Glutamatergic neuron (in vitro differentiated cells): Measurements from ENCODE around the gene LITAF. TPM values are rescaled to one million over a fixed set of nuclear protein-coding genes. Genes with fewer than 3 reads are reported as not detected.
"Not testable (repeated sequence)": the region's sequence is repeated elsewhere in the genome, so short reads cannot be mapped to it uniquely, and the experiment has no call there.

ENCODE experiments used
- DNase-seq: peaks from one replicate; pipeline ENCODE4 v3.0.0; 2022
- H3K27ac Mint-ChIP-seq: one replicate; pipeline ENCODE4 v1.8.0; 2020; ENCODE audit warnings: mild to moderate bottlenecking, mixed read lengths, inconsistent platforms; ENCODE audit not compliant: unreplicated experiment
- H3K27me3 Mint-ChIP-seq: one replicate; pipeline ENCODE4 v1.8.0; 2020; ENCODE audit warnings: mild to moderate bottlenecking, moderate library complexity, mixed read lengths, inconsistent platforms; ENCODE audit not compliant: unreplicated experiment
- H3K36me3 Mint-ChIP-seq: one replicate; pipeline ENCODE4 v1.8.0; 2020; ENCODE audit warnings: mild to moderate bottlenecking, mixed read lengths, inconsistent platforms; ENCODE audit not compliant: unreplicated experiment
- H3K4me1 Mint-ChIP-seq: one replicate; pipeline ENCODE4 v1.8.0; 2020; ENCODE audit warnings: mild to moderate bottlenecking, low read depth, mixed read lengths, inconsistent platforms; ENCODE audit not compliant: unreplicated experiment
- H3K4me3 Mint-ChIP-seq: one replicate; pipeline ENCODE4 v1.8.0; 2020; ENCODE audit warnings: mild to moderate bottlenecking, mixed read lengths, inconsistent platforms; ENCODE audit not compliant: unreplicated experiment
- H3K9me3 Mint-ChIP-seq: one replicate; pipeline ENCODE4 v1.8.0; 2020; ENCODE audit warnings: mild to moderate bottlenecking, moderate library complexity, mixed read lengths, inconsistent platforms; ENCODE audit not compliant: unreplicated experiment
- CTCF ChIP-seq: fragments of 200-600 bp; sonication (generic); IDR thresholded peaks from one replicate; pipeline ENCODE4 v1.5.0; 2021; ENCODE audit not compliant: partially characterized antibody, unreplicated experiment
- total RNA-seq: library from RNA; stranded (reverse); fragmentation: NEBNext Ultra II Directional; extraction: Animal tissue kit (Norgen Biotek cat#: 25700); gene quantifications from one replicate; pipeline ENCODE4 v1.2.1, GENCODE V29; 2021; ENCODE audit not compliant: unreplicated experiment

Gene LITAF
- total RNA-seq, 1 donor from 2014 or later = 29.2 TPM

GRCh38 chr16:11593581-11593980, 6.9 kb upstream of the LITAF start:
- no peak for TF ChIP-seq CTCF
- no peaks in the 10 kb centered on the region for H3K27me3 Mint-ChIP-seq
- no peak overlapping the region for H3K27ac Mint-ChIP-seq
- H3K4me1 Mint-ChIP-seq = no peaks in the 10 kb centered on the region
- H3K4me3 Mint-ChIP-seq = no peak overlapping the region
- DNase-seq = no peak
- H3K9me3 Mint-ChIP-seq = peaks cover 5% of the 10 kb centered on the region
- no peaks in the 10 kb centered on the region for H3K36me3 Mint-ChIP-seq

GRCh38 chr16:11593076-11593475, 6.4 kb upstream of the LITAF start:
- H3K27ac Mint-ChIP-seq, H3K36me3 Mint-ChIP-seq, H3K4me3 Mint-ChIP-seq, DNase-seq, H3K4me1 Mint-ChIP-seq, H3K27me3 Mint-ChIP-seq, H3K9me3 Mint-ChIP-seq: not testable (repeated sequence)

- H3K36me3 Mint-ChIP-seq = not testable (repeated sequence)
Observed at GRCh38 chr16:11591630-11592029, 4.9 kb upstream of the LITAF start.

GRCh38 chr16:11589198-11589550, 2.5 kb upstream of the LITAF start:
- no peak for TF ChIP-seq CTCF
- Mint-ChIP-seq H3K27me3 (peaks cover 11% of the 10 kb centered on the region), H3K36me3 (peaks cover 4% of the 10 kb centered on the region), H3K9me3 (peaks cover 9% of the 10 kb centered on the region), H3K4me1 (peaks cover 2% of the 10 kb centered on the region), H3K4me3 (no peak overlapping the region), H3K27ac (no peak overlapping the region)
- DNase-seq = no peak

More at GRCh38 chr16:11591630-11592029, 4.9 kb upstream of the LITAF start:
- DNase-seq, H3K27me3 Mint-ChIP-seq, H3K4me1 Mint-ChIP-seq, H3K27ac Mint-ChIP-seq, H3K9me3 Mint-ChIP-seq, H3K4me3 Mint-ChIP-seq: not testable (repeated sequence)

GRCh38 chr16:11588321-11589197, 1.8 kb upstream of the LITAF start:
- H3K36me3 Mint-ChIP-seq = peaks cover 9% of the 10 kb centered on the region
- no peak overlapping the region for H3K27ac Mint-ChIP-seq

More at GRCh38 chr16:11588321-11589197, 1.8 kb upstream of the LITAF start:
- peaks cover 9% of the 10 kb centered on the region for H3K9me3 Mint-ChIP-seq
- TF ChIP-seq CTCF = no peak
- H3K27me3 Mint-ChIP-seq = peaks cover 11% of the 10 kb centered on the region
- no peak overlapping the region for H3K4me3 Mint-ChIP-seq
- H3K4me1 Mint-ChIP-seq = peaks cover 5% of the 10 kb centered on the region
- DNase-seq = no peak
